Smooth muscle cell of the coronary artery (primary cell): ENCODE measurements around the gene DDX5. TPM values are rescaled to one million over a fixed set of nuclear protein-coding genes. Genes with fewer than 3 reads are reported as not detected.

ENCODE experiments used
- total RNA-seq: library from RNA; depleted of rRNA; stranded (reverse); fragments of >200 nt; gene quantifications from 2 replicates; pipeline ENCODE4 v1.2.3, GENCODE V29; 2014; ENCODE audit warnings: low replicate concordance

DDX5 gene
- 192 and 341 TPM in 2 replicates for total RNA-seq

GRCh38 chr17:64506201-64506575, at the start of gene DDX5:
Gene DDX5, minus strand, starts transcription at chr17:64506289. Its CDS starts 170 bp downstream, at chr17:64506119.

GRCh38 chr17:64506576-64507412, 705 bp upstream of the DDX5 start, which contains the start of gene CEP95:
Gene CEP95, plus strand, starts transcription at chr17:64506977. Its CDS starts 121 bp downstream, at chr17:64507098.

GRCh38 chr17:64496786-64497564, 9.1 kb downstream of the DDX5 start, which contains the start of gene POLG2:
Gene POLG2, minus strand, starts transcription at chr17:64497054. Its CDS starts 86 bp downstream, at chr17:64496968.

GRCh38 chr17:64448665-64449512, 57.2 kb downstream of the DDX5 start, which contains the start of gene MILR1:
Gene MILR1, plus strand, starts transcription at chr17:64449115. Its CDS starts 54 bp downstream, at chr17:64449169.

Other genes with a start within 250 kb of the DDX5 start
- 12.8 and 31.9 TPM in 2 replicates for gene TEX2, start 243.0 kb downstream of the DDX5 start, total RNA-seq
- 1.1 and 17.8 TPM in 2 replicates for gene PECAM1, start 115.4 kb downstream of the DDX5 start, total RNA-seq
- gene MILR1, start 57.2 kb downstream of the DDX5 start, total RNA-seq, result 5.0 and 6.2 TPM in 2 replicates
- gene POLG2, start 9.2 kb downstream of the DDX5 start, total RNA-seq, result 7.4 and 22.0 TPM in 2 replicates
- gene CEP95, start 688 bp upstream of the DDX5 start, total RNA-seq, result 16.9 and 27.1 TPM in 2 replicates
- gene SMURF2, start 156.0 kb upstream of the DDX5 start, total RNA-seq, result 78.5 and 123 TPM in 2 replicates